GM12801 (cell line): ENCODE results near the gene ADCYAP1.

Source experiments
- TF ChIP-seq, protein P1 (sequence below): IDR thresholded peaks from one replicate; pipeline ENCODE4 v1.5.1; 2011; ENCODE audit warnings: control low read depth; ENCODE audit not compliant: insufficient read length; ENCODE audit errors: extremely low read depth

The ADCYAP1 gene

DNA sequence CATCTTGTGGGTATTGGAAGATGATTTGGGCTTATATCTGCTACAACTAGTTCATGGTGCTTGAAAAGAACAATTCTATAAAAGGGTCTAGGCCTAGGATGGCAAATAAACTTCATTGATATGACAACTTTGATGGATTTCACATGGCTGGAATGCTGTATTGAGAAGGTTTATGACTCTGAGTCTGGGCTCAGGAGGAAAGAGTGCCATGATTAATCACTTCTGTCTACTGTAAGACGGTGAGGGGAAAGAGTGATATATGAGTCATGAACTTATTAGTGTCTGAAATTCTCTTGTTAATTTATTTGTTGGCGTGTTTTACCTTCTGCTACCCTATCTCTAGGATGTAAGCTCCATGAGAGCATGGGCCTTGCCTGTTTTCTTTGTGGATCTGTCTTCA is 17.0 kb upstream of the ADCYAP1 start:
- TF ChIP-seq, protein P1, sequence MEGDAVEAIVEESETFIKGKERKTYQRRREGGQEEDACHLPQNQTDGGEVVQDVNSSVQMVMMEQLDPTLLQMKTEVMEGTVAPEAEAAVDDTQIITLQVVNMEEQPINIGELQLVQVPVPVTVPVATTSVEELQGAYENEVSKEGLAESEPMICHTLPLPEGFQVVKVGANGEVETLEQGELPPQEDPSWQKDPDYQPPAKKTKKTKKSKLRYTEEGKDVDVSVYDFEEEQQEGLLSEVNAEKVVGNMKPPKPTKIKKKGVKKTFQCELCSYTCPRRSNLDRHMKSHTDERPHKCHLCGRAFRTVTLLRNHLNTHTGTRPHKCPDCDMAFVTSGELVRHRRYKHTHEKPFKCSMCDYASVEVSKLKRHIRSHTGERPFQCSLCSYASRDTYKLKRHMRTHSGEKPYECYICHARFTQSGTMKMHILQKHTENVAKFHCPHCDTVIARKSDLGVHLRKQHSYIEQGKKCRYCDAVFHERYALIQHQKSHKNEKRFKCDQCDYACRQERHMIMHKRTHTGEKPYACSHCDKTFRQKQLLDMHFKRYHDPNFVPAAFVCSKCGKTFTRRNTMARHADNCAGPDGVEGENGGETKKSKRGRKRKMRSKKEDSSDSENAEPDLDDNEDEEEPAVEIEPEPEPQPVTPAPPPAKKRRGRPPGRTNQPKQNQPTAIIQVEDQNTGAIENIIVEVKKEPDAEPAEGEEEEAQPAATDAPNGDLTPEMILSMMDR: no peak

DNA sequence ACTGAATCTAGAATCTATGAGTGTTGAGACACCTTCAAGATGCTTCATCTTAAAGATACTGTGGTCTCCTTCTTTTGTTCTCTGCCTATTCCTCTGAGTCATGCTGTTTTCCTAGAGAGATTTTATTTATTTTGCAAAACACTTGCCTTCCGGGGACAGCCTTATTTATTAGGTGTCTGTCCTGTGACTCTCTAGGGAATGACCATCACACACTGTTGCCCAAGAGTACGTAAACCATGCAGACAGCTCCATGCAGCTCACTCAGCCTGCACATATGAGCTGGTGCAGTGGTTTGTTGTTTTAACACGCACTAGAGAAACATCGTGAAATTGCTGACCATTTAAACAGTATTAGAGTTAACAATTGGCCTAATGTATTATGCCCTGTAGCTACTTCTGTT is 12.4 kb upstream of the ADCYAP1 start:
- TF ChIP-seq, protein P1: no peak

GRCh38 chr18:896315-896714 is 8.4 kb upstream of the ADCYAP1 start:
- TF ChIP-seq, protein P1: no peak

DNA sequence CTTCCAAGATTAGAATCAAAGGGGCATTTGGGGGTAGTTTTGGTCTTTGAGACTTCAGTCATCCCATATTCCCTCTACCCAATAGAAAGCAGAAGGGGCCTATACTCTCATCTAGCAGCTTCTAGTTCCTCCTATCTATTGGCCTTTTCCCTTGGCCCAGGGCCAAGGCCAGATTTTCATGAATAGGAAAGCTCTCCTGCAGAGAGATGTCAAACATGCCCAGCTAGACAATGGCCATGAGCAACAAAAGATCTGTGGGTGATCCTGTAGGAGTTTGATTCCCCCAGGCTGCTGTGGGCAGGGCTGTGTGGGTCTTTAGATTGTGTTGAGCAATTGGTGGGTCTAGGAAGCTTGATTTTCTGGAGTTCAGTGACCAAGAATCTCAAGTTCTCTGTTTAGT is 2.9 kb upstream of the ADCYAP1 start:
- TF ChIP-seq, protein P1: no peak

- TF ChIP-seq, protein P1: no peak
Observed at GRCh38 chr18:902229-902628, 2.4 kb upstream of the ADCYAP1 start.

DNA sequence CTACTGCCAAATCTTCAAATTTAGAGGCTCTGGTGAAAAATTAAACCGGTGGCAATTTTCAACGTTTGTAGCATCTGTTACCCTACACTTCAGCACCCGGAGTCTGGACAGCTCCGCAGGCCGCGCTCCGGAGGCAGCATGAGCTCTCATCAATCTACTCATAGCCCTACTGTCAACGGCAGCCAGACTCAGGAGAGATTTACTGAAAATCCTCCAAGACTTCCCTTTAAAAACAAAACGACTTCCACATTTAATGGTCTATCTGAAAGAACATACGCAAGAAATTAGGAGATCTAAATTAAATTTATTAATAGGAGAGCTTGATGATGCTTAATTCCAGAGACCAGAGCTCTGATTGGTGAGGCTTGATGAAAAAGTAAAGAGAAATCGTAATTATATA is 970 bp upstream of the ADCYAP1 start:
- TF ChIP-seq, protein P1: no peak

DNA sequence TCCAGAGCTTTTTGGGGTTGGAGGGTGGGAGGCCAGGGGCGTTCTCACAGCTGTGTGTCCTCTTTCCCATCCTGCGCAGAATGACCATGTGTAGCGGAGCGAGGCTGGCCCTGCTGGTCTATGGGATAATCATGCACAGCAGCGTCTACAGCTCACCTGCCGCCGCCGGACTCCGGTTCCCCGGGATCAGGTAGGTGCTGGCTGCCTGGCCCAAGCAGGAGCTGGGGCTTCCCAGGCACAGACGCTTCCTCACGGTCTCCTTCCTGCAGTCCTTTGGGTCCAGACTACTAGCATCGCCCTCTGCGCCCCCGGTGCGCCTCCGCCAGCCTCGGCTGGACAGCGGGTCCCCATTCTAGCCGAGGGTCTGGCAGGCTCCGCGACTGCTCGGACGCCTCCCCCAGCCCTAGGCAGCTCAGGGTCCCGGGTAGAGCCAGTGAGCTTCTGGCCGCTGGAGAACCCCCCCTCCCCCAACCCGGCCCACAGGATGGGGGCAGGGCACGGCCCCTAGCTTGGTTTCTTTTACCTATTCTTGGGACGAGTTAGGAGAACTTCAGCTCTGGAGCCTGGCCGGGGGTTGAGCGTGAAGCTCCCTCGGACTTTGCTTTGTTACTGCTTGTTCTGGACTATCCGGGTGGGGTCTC is 756 bp downstream of the ADCYAP1 start:
- TF ChIP-seq, protein P1: no peak
